ENCODE measurements around the gene TSPAN18. TPM values are rescaled to one million over a fixed set of nuclear protein-coding genes. Genes with fewer than 3 reads are reported as not detected.

TSPAN18 gene
- total RNA-seq, 2 experiments from 2014 or later, result not detected

- Histone ChIP-seq H3K4me2 (ENCODE audit: low read length) (no peak overlapping the region), H3K4me3 (ENCODE audit: low read depth, low read length, poor library complexity, severe bottlenecking) (no peak overlapping the region), H3K36me3 (ENCODE audit: insufficient read depth, low read length) (no peaks in the 10 kb centered on the region), H2AFZ (ENCODE audit: low read length) (no peak overlapping the region), H3K4me1 (ENCODE audit: insufficient read depth, low read length, poor library complexity, severe bottlenecking) (no peaks in the 10 kb centered on the region), H3K9me3 (ENCODE audit: low read length) (no peaks in the 10 kb centered on the region), H3K79me2 (ENCODE audit: insufficient read depth, low read depth, low read length) (no peaks in the 10 kb centered on the region), H3K27ac (ENCODE audit: low read depth, low read length, poor library complexity, severe bottlenecking) (no peak overlapping the region), H3K9me2 (ENCODE audit: insufficient read depth, low read length) (no peaks in the 10 kb centered on the region), H4K20me1 (ENCODE audit: insufficient read depth, low read length) (no peaks in the 10 kb centered on the region)
- BruUV-seq (replicated peaks), result no TSS peak
- ChIA-PET POLR2A (no interaction called here), CTCF (ENCODE audit: unreplicated experiment) (no interaction called here)
- no peak for TF ChIP-seq EZH2phosphoT487 (IDR thresholded peaks at IDR 0.05; ENCODE audit: borderline replicate concordance, low read depth, low read length)
- TF ChIP-seq CTCF (conservative IDR thresholded peaks at IDR 0.05; ENCODE audit: low read length), result no peak
- intact Hi-C loops (cut with micrococcal nuclease; ENCODE audit: unreplicated experiment), result no loop called here
- DNase-seq (ENCODE audit: low spot score), result no peak
Measured at GRCh38 chr11:44889266-44889665, 162.5 kb downstream of the TSPAN18 start.

- intact Hi-C loops (cut with micrococcal nuclease; ENCODE audit: unreplicated experiment), result loop anchor here (5.0 kb wide), 2 partner anchors 161 to 271 kb away; no protein-coding TSS in a partner anchor
- POLR2A ChIA-PET, result no interaction called here
- H3K9me3 ChIP-seq (ENCODE audit: low read length), result no peaks in the 10 kb centered on the region
- no peaks in the 10 kb centered on the region for H3K4me1 ChIP-seq (ENCODE audit: insufficient read depth, low read length, poor library complexity, severe bottlenecking)
- H2AFZ ChIP-seq (ENCODE audit: low read length), result no peak overlapping the region
- no peaks in the 10 kb centered on the region for H3K79me2 ChIP-seq (ENCODE audit: insufficient read depth, low read depth, low read length)
- no peak for DNase-seq (ENCODE audit: low spot score)
- H3K4me2 ChIP-seq (ENCODE audit: low read length), result no peak overlapping the region
- H3K4me3 ChIP-seq (ENCODE audit: low read depth, low read length, poor library complexity, severe bottlenecking), result no peak overlapping the region
- no peaks in the 10 kb centered on the region for H3K36me3 ChIP-seq (ENCODE audit: insufficient read depth, low read length)
- TF ChIP-seq EZH2phosphoT487 (IDR thresholded peaks at IDR 0.05; ENCODE audit: borderline replicate concordance, low read depth, low read length) (no peak), CTCF (conservative IDR thresholded peaks at IDR 0.05; ENCODE audit: low read length) (no peak)
- no peak overlapping the region for H3K27ac ChIP-seq (ENCODE audit: low read depth, low read length, poor library complexity, severe bottlenecking)
- CTCF ChIA-PET (ENCODE audit: unreplicated experiment), result no interaction called here
- H4K20me1 ChIP-seq (ENCODE audit: insufficient read depth, low read length), result no peaks in the 10 kb centered on the region
- no TSS peak for BruUV-seq (replicated peaks)
- no peaks in the 10 kb centered on the region for H3K9me2 ChIP-seq (ENCODE audit: insufficient read depth, low read length)
Measured at GRCh38 chr11:44892843-44893242, 166.1 kb downstream of the TSPAN18 start.

GRCh38 chr11:44893308-44893822, 166.6 kb downstream of the TSPAN18 start:
- BruUV-seq (replicated peaks), result no TSS peak
- Histone ChIP-seq H3K9me2 (ENCODE audit: insufficient read depth, low read length) (no peaks in the 10 kb centered on the region), H3K4me2 (ENCODE audit: low read length) (no peak overlapping the region), H3K4me3 (ENCODE audit: low read depth, low read length, poor library complexity, severe bottlenecking) (no peak overlapping the region), H3K36me3 (ENCODE audit: insufficient read depth, low read length) (no peaks in the 10 kb centered on the region), H3K4me1 (ENCODE audit: insufficient read depth, low read length, poor library complexity, severe bottlenecking) (no peaks in the 10 kb centered on the region), H3K79me2 (ENCODE audit: insufficient read depth, low read depth, low read length) (no peaks in the 10 kb centered on the region), H2AFZ (ENCODE audit: low read length) (no peak overlapping the region), H3K27ac (ENCODE audit: low read depth, low read length, poor library complexity, severe bottlenecking) (no peak overlapping the region), H3K9me3 (ENCODE audit: low read length) (no peaks in the 10 kb centered on the region), H4K20me1 (ENCODE audit: insufficient read depth, low read length) (no peaks in the 10 kb centered on the region)
- intact Hi-C loops (cut with micrococcal nuclease; ENCODE audit: unreplicated experiment), result loop anchor here (5.0 kb wide), 2 partner anchors 161 to 271 kb away; no protein-coding TSS in a partner anchor
- TF ChIP-seq EZH2phosphoT487 (IDR thresholded peaks at IDR 0.05; ENCODE audit: borderline replicate concordance, low read depth, low read length), result no peak
- TF ChIP-seq CTCF (conservative IDR thresholded peaks at IDR 0.05; ENCODE audit: low read length), result no peak
- ChIA-PET CTCF (ENCODE audit: unreplicated experiment) (no interaction called here), POLR2A (interaction anchor here (0.6 kb wide), 1 partner anchor 291 kb away, joined by 3 read pairs; no protein-coding TSS in a partner anchor)
- DNase-seq (ENCODE audit: low spot score), result no peak
